ENCODE results near the gene MEP1A.
"Not testable (repeated sequence)": the region's sequence is repeated elsewhere in the genome, so short reads cannot be mapped to it uniquely, and the experiment has no call there.

MEP1A gene

DNA sequence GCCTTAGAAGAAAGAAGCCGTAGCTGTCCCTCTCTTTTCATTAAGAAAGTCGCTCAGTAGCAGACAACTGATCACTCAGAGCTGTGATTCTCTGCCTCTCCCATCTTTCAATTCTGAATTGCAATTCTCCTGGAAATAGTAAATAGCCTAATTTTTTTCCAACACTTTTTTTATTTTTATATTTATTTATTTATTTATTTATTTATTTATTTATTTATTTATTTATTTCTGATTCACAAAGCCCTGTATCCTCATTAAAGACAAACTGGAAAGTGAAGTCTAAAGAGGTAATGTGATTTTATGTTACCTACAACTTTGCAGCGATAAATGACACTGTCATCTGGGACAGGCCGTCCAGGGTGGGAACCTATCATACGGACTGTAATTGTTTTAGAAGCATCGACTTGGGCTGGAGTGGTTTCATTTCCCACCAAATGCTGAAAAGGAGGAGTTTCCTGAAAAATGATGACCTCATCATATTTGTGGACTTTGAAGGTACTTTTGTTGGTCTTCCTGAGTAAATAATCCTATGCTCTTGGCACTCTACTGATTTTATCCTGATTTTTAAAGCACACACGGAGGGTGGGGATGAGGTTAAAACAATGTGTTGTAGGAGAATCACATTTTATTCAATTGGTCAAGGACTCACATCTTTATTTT lies 41.2 kb downstream of the MEP1A start:
- DNase-seq, result not testable (repeated sequence)

DNA sequence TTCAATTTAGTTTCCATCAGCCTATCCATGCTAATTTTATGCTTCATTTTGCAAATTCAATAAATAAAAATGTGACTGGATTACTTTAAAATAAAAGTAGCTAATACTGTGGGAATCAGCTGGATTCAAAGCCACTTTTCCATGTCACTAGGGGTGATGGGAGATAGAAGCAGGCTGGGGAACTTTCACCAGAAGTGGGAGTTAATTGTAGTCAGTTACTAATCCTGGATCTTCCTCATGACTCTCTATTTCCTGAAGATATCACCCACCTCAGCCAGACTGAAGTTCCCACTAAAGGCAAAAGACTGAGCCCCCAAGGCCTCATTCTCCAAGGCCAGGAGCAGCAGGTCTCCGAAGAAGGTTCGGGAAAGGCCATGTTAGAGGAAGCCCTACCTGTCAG lies 41.8 kb downstream of the MEP1A start:
- DNase-seq, result not testable (repeated sequence)

- DNase-seq, result no peak
Observed at GRCh38 chr6:46838033-46838432, 44.8 kb downstream of the MEP1A start.

- DNase-seq, result not testable (repeated sequence)
Observed at GRCh38 chr6:46842252-46842846, 49.2 kb downstream of the MEP1A start.

GRCh38 chr6:46845126-46845525 lies 51.9 kb downstream of the MEP1A start:
- DNase-seq, result no peak

DNA sequence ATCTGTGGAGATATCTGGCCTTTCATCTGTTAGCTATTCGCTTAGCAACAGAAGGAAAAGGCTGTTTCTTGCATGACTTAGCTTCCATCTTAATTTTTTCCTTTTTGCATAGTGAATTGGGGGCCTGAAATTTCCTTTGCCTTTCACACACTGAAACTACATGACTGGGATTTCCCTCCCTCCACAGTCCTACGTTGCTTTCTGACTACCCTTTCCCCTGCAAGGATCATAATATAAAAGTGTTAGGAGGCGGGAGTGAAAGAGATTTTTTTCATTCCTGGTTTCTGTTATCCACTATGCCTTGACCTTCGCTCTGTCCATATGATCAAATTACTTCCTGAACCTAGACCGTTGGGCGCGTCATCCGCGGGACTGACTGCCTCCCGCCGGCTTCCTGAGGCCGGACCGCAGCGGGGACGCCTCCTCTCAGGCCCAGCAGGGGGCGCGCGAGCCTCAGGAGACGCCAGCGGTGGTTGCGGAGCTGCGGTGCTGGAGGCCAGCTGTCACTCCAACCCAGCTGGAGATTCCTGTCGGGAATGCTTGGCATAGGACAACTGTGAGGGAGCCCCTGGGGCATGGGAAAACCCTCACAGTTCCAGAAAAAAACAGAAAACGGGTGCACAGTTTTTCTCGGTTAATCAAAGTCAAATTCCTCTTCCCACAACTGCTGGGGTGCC lies 55.6 kb downstream of the MEP1A start:
- DNase-seq, result peak; percentile 42 to 45

DNA sequence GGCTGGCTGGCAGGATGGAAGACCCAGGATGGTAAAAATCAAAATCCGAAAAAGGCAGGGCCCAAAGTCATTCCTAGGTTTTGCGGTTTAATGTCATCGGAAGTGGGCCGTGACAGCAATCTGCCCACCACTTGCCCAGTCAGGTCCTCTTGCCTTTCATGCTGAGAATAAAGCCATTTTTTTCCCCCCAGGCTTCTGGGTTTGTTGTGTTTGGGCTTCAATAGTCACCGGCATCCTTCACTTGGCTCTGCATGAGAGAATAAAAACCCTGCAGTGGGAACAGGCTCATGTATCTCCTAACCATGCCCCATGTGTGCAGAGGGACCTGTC lies 56.1 kb downstream of the MEP1A start:
- no peak for DNase-seq

- DNase-seq, result no peak
Observed at GRCh38 chr6:46850792-46851191, 57.6 kb downstream of the MEP1A start.

DNA sequence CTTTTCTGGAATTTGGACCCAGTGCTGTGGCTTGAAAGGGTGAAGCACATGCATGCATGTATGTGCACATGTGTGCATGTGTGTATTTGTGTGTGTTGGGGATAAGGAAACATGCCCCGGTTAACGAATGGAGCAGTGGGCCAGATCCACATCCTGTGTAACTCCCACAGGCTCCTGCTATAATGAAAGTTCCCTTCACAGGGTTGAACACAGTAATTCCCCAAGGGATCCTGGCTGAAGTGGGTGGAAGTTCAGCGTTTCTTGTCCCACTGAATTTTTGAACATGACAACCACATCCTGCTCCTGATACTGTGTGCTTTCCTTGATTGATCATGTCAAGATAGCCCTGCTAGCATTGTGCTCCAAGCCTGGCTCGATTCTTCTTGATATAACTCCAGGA lies 58.4 kb downstream of the MEP1A start:
- not testable (repeated sequence) for DNase-seq

GRCh38 chr6:46855966-46856365 lies 62.8 kb downstream of the MEP1A start:
- DNase-seq, result peak in 1 of 2 donors; percentile 19

- no peak for DNase-seq
Observed at GRCh38 chr6:46862381-46862780, 69.2 kb downstream of the MEP1A start.

- no peak for DNase-seq
Observed at GRCh38 chr6:46863791-46864190, 70.6 kb downstream of the MEP1A start.

DNA sequence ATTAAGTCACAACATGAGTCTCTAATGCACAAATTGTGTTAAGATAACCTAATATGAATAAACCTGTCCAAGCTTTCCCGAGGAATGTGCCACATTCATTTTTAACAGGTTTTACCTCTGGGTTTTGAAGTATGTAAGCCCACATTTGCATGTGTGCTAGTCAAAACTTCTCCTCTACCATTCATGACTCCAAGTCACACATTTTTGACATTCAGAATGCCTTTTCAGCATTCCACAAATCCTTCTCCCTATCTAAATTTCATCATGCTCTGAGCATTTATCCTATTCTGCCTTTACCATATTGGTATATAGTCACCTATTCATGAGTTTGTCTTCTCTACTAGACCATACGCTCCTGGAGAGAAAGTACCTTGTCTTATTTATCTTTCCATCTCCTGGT lies 72.0 kb downstream of the MEP1A start:
- no peak for DNase-seq

- no peak for DNase-seq
Observed at GRCh38 chr6:46867411-46867810, 74.2 kb downstream of the MEP1A start.

GRCh38 chr6:46876126-46876525 lies 82.9 kb downstream of the MEP1A start:
- no peak for DNase-seq

DNA sequence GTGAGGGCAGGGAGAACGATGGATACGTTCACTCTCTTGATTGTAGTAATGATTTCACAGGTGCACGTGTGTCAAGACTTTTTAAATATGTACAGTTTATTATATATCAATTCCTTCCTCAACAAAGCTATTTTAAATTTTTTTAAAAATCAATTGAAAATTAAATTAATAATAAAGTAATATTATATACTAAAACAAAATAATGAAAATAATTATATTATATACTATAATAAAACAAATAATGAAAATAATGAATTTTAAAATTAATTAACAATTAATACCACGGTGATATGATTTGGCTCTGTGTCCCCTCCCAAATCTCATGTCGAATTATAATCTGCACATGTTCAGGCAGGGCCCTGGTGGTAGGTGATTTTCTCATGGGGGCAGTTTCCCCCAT lies 85.8 kb downstream of the MEP1A start:
- no peak for DNase-seq

DNA sequence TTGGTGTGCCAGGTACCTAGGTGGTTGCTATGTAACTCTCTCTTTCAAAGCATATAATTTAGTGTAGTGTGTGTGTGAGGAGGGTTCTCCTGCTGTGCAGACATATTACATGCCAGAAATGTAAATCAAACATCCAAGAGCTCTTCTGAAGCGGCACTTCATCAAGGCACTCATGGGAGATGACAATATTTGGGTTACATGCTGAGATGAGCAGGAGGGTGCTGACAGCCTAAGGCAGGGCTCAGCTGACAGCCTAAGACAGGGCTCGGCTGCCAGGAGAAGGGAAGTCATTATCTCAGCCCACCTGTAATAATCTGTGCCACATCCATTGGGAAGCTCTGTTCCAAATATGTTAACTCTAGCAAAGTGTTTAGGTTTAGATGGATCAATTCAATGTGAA lies 89.5 kb downstream of the MEP1A start:
- no peak for DNase-seq

- DNase-seq, result no peak
Observed at GRCh38 chr6:46888031-46888430, 94.8 kb downstream of the MEP1A start.

DNA sequence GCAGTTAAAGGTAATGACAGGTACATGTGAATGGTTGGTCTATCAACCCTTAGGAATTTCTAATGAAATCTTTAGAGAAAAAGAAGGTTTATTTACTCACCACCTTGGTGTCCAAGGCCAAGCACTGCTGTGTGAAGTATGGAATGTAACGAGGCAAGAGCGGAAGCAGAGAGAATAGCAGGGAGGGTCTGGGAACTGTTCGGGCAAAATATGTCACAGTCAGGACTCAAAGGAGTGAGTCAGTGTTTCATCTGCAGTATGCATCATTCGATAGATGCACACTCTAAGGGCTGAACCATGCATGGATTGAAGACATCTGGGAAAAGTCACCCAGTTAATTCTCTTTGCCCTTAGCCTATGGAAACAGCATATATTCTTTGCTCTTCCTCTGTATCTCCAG lies 95.4 kb downstream of the MEP1A start:
- DNase-seq, result no peak
